Epithelial cell of esophagus (primary cell): ENCODE measurements around the gene PDE11A.

Source experiments
- DNase-seq: peaks from one replicate; pipeline ENCODE4 v3.0.0; 2010; ENCODE audit warnings: low read depth
- H3K4me3 ChIP-seq: 2 replicates; pipeline ENCODE4 v1.5.1; 2011; ENCODE audit warnings: mild to moderate bottlenecking, low read length, control low read depth
- CTCF ChIP-seq: IDR thresholded peaks from 2 replicates; pipeline ENCODE4 v1.5.1; 2011; ENCODE audit warnings: low read depth, mild to moderate bottlenecking, low read length, control low read depth, inconsistent platforms; ENCODE audit not compliant: insufficient read depth; ENCODE audit errors: missing control alignments

Gene PDE11A

GRCh38 chr2:177735318-177735803 is 337.2 kb downstream of the PDE11A start:
- DNase-seq = no peak
- no peak overlapping the region for H3K4me3 ChIP-seq
- TF ChIP-seq CTCF = no peak

- H3K4me3 ChIP-seq = no peak overlapping the region
- DNase-seq = no peak
- TF ChIP-seq CTCF = no peak
Observed at GRCh38 chr2:177733322-177733855, 339.2 kb downstream of the PDE11A start.

- no peak for DNase-seq
- no peak for TF ChIP-seq CTCF
- no peak overlapping the region for H3K4me3 ChIP-seq
Observed at GRCh38 chr2:177731384-177731783, 341.2 kb downstream of the PDE11A start.

GRCh38 chr2:177730792-177731191 is 341.8 kb downstream of the PDE11A start:
- H3K4me3 ChIP-seq = no peak overlapping the region
- TF ChIP-seq CTCF = no peak
- no peak for DNase-seq

- no peak for TF ChIP-seq CTCF
- H3K4me3 ChIP-seq = no peak overlapping the region
- DNase-seq = no peak
Observed at GRCh38 chr2:177730363-177730762, 342.2 kb downstream of the PDE11A start.

- no peak for DNase-seq
- no peak for TF ChIP-seq CTCF
- no peak overlapping the region for H3K4me3 ChIP-seq
Observed at GRCh38 chr2:177728920-177729319, 343.7 kb downstream of the PDE11A start.

GRCh38 chr2:177728399-177728765 is 344.2 kb downstream of the PDE11A start:
- no peak for DNase-seq
- H3K4me3 ChIP-seq = no peak overlapping the region
- TF ChIP-seq CTCF = no peak
